Upper lobe of left lung (tissue), 6 donors: ENCODE measurements around the gene AMFR. TPM values are rescaled to one million over a fixed set of nuclear protein-coding genes. Genes with fewer than 3 reads are reported as not detected.

Experiments
- ATAC-seq, 2 donors: fragments of 200-7000 bp; cut with Tn5 transposase; one replicate each; pipeline ENCODE4 v1.9.1; 2022; ENCODE audit warnings: mild to moderate bottlenecking in 2 of 2, moderate library complexity in 2 of 2; ENCODE audit not compliant: low FRiP score in 2 of 2
- DNase-seq, 2 donors: peaks; one replicate each; pipeline ENCODE4 v3.0.0-alpha.2; 2019 to 2020
- H3K27ac ChIP-seq, 4 donors: fragments of 200-600 bp; sonication (generic); one replicate each; pipeline ENCODE4 v1.5.1; 2016 to 2019
- H3K27me3 ChIP-seq, 4 donors: fragments of 200-600 bp; sonication (generic); one replicate each; pipeline ENCODE4 v1.5.1; 2017 to 2019
- H3K36me3 ChIP-seq, 4 donors: fragments of 200-600 bp; sonication (generic); one replicate each; pipeline ENCODE4 v1.5.1; 2016 to 2019
- H3K4me1 ChIP-seq, 4 donors: fragments of 200-600 bp; sonication (generic); one replicate each; pipeline ENCODE4 v1.5.1; 2018 to 2019
- H3K4me3 ChIP-seq, 4 donors: fragments of 200-600 bp; sonication (generic); one replicate each; pipeline ENCODE4 v1.5.1; 2017 to 2019; ENCODE audit warnings: mild to moderate bottlenecking in 2 of 4, moderate library complexity in 1 of 4
- H3K9me3 ChIP-seq, 4 donors: fragments of 200-600 bp; sonication (generic); one replicate each; pipeline ENCODE4 v1.5.1; 2018 to 2019
- EP300 ChIP-seq, 4 donors: sonication (generic); formaldehyde crosslinking; IDR thresholded peaks; one replicate each; pipeline ENCODE4 v1.5.1; 2017; ENCODE audit warnings: antibody characterized with exemption in 4 of 4, control low read depth in 2 of 4
- POLR2A ChIP-seq, 4 donors: fragments of 450-650 bp; IDR thresholded peaks; one replicate each; pipeline ENCODE4 v1.5.1; 2016 to 2017; ENCODE audit warnings: antibody characterized with exemption in 4 of 4, mild to moderate bottlenecking in 2 of 4
- POLR2AphosphoS5 ChIP-seq, 2 donors: sonication (generic); formaldehyde crosslinking; IDR thresholded peaks; one replicate each; pipeline ENCODE4 v1.5.1; 2017; ENCODE audit warnings: antibody characterized with exemption in 2 of 2
- WGBS, 2 donors: methylation state at CpG; one replicate each; pipeline ENCODE4 v1.1.5; 2017 to 2018; 5-methylcytosine and 5-hydroxymethylcytosine counted together
- total RNA-seq, 6 donors: library from RNA; depleted of rRNA in 4 of 6; stranded (reverse); fragments of >200 nt in 4 of 6; gene quantifications; one replicate each; pipeline versions ENCODE4 v1.1.0 to v1.2.1, GENCODE V29; 2016 to 2021
- TF ChIP-seq, protein P1 (sequence below), 6 experiments: fragments of 450-650 bp in 4 of 6; fragments of 200-600 bp in 2 of 6; sonication (generic) in 2 of 6; IDR thresholded peaks; one replicate each; pipeline ENCODE4 v1.5.1; 2016 to 2019; ENCODE audit warnings: antibody characterized with exemption in 6 of 6
- donor health status: DM: no; HTN: no; CAD: no; lungs with moderate emphysema.
- donor health status: DM: no; HTN: yes; CAD: no; lungs with severe emphysema.

Gene AMFR
- total RNA-seq, 6 donors from 2014 or later: 67.1 to 344 (median 98.0) TPM

DNA sequence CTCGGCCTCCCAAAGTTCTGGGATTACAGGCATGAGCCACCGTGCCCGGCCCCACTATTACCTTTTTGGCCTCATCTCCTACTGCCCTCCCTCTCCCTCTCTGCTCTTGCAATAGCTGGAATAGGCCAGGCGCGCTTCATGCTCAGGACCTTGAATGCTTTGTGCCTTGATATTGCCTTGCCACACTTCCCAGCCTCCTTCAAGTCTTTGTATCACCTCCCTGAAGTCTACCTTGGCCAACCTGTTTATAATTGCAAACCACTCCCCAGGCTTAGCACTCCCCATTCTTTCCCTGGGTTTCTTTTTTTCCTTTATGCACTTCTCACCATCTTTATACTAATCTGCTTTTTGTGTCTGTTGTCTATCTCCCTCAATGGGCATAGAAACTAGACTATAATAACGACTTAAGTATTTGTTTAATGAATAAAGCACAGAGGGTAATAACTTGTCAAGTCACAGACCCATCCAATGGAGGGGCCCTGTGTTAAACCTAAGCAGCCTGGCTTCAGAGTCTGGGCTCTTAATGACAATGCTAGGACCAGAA lies 32.7 kb upstream of the AMFR start:
- peaks cover under 1 to 6% (median 5%) of the 10 kb centered on the region in 4 donors for H3K4me1 ChIP-seq
- 93 to 96% methylated on average over 6 of the region's 6 CpGs for WGBS, 2 donors
- no peak for ATAC-seq
- H3K9me3 ChIP-seq: no peaks in the 10 kb centered on the region
- no peaks in the 10 kb centered on the region for H3K27me3 ChIP-seq
- peaks cover 10 to 73% (median 19%) of the 10 kb centered on the region in 4 donors for H3K36me3 ChIP-seq
- DNase-seq: no peak
- no peak overlapping the region for H3K27ac ChIP-seq
- H3K4me3 ChIP-seq: no peak overlapping the region
- TF ChIP-seq POLR2A (IDR thresholded peaks at IDR 0.05) (no peak), EP300 (IDR thresholded peaks at IDR 0.05) (no peak), POLR2AphosphoS5 (IDR thresholded peaks at IDR 0.05) (no peak)
- TF ChIP-seq, protein P1, sequence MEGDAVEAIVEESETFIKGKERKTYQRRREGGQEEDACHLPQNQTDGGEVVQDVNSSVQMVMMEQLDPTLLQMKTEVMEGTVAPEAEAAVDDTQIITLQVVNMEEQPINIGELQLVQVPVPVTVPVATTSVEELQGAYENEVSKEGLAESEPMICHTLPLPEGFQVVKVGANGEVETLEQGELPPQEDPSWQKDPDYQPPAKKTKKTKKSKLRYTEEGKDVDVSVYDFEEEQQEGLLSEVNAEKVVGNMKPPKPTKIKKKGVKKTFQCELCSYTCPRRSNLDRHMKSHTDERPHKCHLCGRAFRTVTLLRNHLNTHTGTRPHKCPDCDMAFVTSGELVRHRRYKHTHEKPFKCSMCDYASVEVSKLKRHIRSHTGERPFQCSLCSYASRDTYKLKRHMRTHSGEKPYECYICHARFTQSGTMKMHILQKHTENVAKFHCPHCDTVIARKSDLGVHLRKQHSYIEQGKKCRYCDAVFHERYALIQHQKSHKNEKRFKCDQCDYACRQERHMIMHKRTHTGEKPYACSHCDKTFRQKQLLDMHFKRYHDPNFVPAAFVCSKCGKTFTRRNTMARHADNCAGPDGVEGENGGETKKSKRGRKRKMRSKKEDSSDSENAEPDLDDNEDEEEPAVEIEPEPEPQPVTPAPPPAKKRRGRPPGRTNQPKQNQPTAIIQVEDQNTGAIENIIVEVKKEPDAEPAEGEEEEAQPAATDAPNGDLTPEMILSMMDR (IDR thresholded peaks at IDR 0.05): no peak

DNA sequence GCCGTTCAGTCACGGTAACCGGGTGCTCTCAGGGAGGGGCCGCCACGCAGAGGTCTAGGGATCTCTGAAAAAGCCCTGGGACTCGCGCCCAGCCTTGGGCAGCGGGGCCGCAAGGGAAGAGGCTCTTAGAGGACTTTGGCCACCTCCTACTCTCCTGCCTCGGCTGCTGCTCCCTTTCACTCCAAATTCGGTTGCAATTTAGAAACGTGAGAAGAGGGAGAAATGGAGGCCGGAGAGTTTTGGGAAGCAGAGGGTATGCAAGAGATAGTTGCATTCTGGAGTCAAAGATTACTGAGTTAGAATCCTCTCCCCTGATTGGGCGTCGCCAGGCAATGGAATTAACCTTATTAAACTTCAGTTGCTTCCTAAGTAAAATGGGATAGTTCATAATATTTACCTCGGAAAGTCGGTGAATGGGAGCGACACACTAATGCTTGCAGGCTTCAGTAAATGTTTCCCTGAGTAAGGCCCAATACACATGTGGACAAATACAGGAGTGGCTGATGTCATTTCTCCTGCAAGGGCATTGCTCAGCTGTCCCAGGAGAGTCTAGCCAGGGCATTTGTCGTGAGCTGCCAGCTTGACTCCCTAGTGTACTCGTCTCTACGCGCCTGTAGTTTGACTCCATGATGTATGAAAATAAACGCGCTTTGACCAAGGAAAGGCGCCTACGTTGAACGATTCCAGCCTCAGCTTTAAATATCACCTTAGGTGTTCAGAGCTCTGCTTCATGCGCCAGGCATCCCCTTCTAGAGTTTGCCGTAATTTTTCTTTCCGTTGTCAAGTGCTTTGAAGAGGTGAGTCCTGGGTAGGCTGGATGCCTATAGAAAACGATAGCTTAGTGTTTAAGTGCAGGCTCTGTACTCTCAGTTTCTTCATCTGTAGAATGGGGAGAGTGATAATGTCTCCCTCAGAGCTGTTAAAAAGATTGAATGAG lies 26.7 kb upstream of the AMFR start:
- Histone ChIP-seq H3K4me1 (peaks cover 18 to 34% (median 29%) of the 10 kb centered on the region in 4 donors), H3K27ac (peak overlapping the region; percentile 81 to 89 (median 84)), H3K27me3 (no peaks in the 10 kb centered on the region), H3K9me3 (no peaks in the 10 kb centered on the region), H3K4me3 (peak overlapping the region; percentile 83 to 97 (median 88)), H3K36me3 (peaks cover 4 to 38% (median 8%) of the 10 kb centered on the region in 4 donors)
- 8 to 11% methylated on average over 31 of the region's 31 CpGs for WGBS, 2 donors
- peak; percentile 76 to 80 for ATAC-seq
- peak in 1 of 2 donors; percentile 54 for DNase-seq
- no peak for TF ChIP-seq EP300 (IDR thresholded peaks at IDR 0.05)
- TF ChIP-seq POLR2A (IDR thresholded peaks at IDR 0.05): peak in 1 of 4 donors; percentile 10

DNA sequence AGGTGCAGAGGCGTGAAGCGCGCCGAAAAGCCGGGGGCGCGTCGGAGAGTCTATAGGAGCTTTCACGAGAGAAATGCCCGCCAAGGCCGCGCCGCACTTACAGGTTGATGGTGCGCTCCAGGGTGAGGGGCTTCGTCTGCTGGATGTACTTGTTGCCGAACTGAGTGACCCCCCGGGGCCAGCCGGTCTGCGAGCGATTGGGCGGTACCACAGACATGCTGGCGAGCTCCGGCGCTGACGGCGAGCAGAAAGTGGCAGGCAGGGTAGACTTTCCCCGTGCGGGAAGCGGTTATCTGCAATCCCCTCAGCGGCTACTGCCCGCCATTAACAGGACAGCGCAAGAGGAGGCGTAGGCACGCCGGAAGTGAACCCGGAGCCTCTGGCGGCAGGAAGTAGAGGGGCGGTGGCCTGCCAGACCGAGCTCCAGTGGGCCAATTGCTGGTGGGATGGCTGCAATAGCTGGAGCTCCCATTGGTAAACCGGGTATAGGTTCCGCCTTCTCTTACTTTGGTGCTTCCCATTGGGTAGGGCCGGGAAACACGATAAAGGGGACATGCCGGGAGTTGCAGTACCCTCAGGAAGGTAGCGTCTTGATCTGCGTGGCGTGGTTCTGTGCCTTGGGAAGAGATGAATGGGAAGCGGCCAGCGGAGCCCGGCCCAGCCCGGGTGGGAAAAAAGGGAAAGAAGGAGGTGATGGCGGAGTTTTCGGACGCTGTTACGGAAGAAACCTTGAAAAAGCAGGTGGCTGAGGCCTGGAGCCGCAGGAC lies 25.8 kb upstream of the AMFR start, which contains the start of the genes NUDT21 and OGFOD1:
TSS of gene NUDT21 (minus strand) at position 347 of the 767 bp plus-strand sequence. CDS start at position 217, 130 bp downstream.
TSS of gene OGFOD1 (plus strand) at position 569 of the 767 bp plus-strand sequence. CDS start at position 628, 59 bp downstream.
- H3K4me3 ChIP-seq: peak within 1 kb of the TSS; percentile 83 to 97 (median 88)
- H3K4me1 ChIP-seq: peaks cover 18 to 34% (median 29%) of the 10 kb centered on the region in 4 donors
- WGBS, 2 donors: 0 to 1% methylated on average over 25 to 56 of the region's 56 CpGs
- DNase-seq (peak; percentile 91 to 98), ATAC-seq (peak; percentile 100)
- peak within 1 kb of the TSS; percentile 81 to 89 (median 84) for H3K27ac ChIP-seq
- peaks cover 4 to 36% (median 6%) of the 10 kb centered on the region in 4 donors for H3K36me3 ChIP-seq
- no peak for TF ChIP-seq EP300 (IDR thresholded peaks at IDR 0.05)
- TF ChIP-seq POLR2A (IDR thresholded peaks at IDR 0.05): peak in 3 of 4 donors; percentile 50 to 74 (median 71)
- peak; percentile 72 to 81 for TF ChIP-seq POLR2AphosphoS5 (IDR thresholded peaks at IDR 0.05)
- TF ChIP-seq, protein P1 (IDR thresholded peaks at IDR 0.05): peak in 2 of 6 experiments; percentile 25 to 31
- H3K9me3 ChIP-seq: no peaks in the 10 kb centered on the region
- H3K27me3 ChIP-seq: no peaks in the 10 kb centered on the region

DNA sequence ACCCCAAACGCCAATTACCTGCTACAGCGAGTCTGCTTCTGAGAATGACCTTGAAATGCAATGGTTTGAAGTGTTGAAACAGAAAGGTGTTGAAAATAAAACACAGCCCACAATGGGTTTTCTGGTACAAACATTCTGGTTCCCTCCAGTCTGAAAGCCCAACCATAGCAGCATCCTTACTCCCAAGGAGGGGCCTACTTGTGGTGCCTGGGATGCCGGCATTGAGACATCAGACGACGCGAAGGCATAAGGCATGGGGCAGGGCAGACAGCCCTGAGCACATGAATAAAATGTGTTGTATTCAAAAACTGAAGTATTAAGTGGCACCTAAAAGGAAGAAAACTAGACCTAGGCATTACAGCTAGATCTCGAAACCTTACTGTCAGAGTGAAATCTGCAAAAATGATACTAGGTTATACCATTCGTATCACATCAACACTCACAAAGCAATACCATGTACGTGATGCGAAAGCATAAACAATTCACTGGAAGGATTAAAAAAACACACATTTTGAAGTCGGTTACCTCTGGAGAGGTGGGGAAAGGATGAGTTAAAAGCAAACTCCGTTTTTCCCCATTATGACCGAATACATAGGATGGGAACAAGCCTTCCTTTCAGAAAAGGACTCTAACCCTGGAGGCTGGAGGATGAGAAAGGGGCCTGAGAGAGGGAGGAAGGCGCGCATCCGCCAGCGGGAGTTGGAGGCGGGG lies 25.1 kb upstream of the AMFR start:
- no peak for DNase-seq

More for the DNA sequence above, 25.1 kb upstream of the AMFR start:
- Histone ChIP-seq H3K4me3 (peak overlapping the region; percentile 67 to 97 (median 86)), H3K27me3 (no peaks in the 10 kb centered on the region), H3K4me1 (peaks cover 18 to 34% (median 29%) of the 10 kb centered on the region in 4 donors), H3K27ac (peak overlapping the region; percentile 81 to 89 (median 84)), H3K9me3 (no peaks in the 10 kb centered on the region), H3K36me3 (peaks cover 3 to 36% (median 7%) of the 10 kb centered on the region in 4 donors)
- ATAC-seq: no peak
- TF ChIP-seq POLR2AphosphoS5 (IDR thresholded peaks at IDR 0.05): no peak
- no peak for TF ChIP-seq EP300 (IDR thresholded peaks at IDR 0.05)
- TF ChIP-seq, protein P1 (IDR thresholded peaks at IDR 0.05): no peak
- no peak for TF ChIP-seq POLR2A (IDR thresholded peaks at IDR 0.05)
- 10 to 12% methylated on average over 18 of the region's 18 CpGs for WGBS, 2 donors
